Measurements from ENCODE around the gene RPEL1. TPM values are rescaled to one million over a fixed set of nuclear protein-coding genes. Genes with fewer than 3 reads are reported as not detected.
"Not testable (repeated sequence)": the region's sequence is repeated elsewhere in the genome, so short reads cannot be mapped to it uniquely, and the experiment has no call there.

Gene RPEL1
- polyA plus RNA-seq, 2 donors: 0.02 TPM; not detected in 1

DNA sequence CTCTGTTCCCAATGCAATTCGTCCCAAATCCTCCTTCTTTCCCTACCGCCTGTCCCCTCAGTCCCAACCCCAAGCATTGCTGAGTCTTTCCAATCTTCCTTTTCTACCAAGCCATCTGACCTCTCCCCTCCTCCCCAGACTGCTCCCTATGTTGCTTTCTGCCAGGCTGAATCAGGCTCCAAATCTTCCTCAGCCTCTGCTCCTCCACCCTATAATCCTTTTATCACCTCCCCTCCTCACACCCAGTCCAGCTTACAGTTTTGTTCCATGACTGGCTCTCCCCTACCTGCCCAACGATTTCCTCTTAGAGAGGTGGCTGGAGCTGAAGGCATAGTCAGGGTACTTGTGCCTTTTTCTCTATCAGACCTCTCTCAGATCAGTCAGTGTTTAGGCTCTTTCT, 39.0 kb upstream of the RPEL1 start:
- not testable (repeated sequence) for H3K9me3 ChIP-seq (ENCODE audit: control insufficient read depth in 2 of 2, insufficient read depth in 1 of 2, low read depth in 1 of 2, low read length in 1 of 2); H3K27me3 ChIP-seq (ENCODE audit: control insufficient read depth in 1 of 2, insufficient read depth in 2 of 2, low read length in 2 of 2); H3K4me3 ChIP-seq (ENCODE audit: low read depth in 1 of 2, low read length in 2 of 2); H3K4me1 ChIP-seq (ENCODE audit: control insufficient read depth in 2 of 2, insufficient read depth in 2 of 2, low read length in 1 of 2); H3K36me3 ChIP-seq (ENCODE audit: control insufficient read depth in 2 of 2, insufficient read depth in 2 of 2, low read length in 1 of 2)
- peak overlapping the region in 1 of 2 donors; percentile 4 for H3K27ac ChIP-seq (ENCODE audit: low read depth in 2 of 2, low read length in 1 of 2)
- 73 to 80% methylated on average over 3 of the region's 3 CpGs for WGBS, 2 donors

GRCh38 chr10:103207141-103207540, 38.5 kb upstream of the RPEL1 start:
- Histone ChIP-seq H3K9me3 (ENCODE audit: control insufficient read depth in 2 of 2, insufficient read depth in 1 of 2, low read depth in 1 of 2, low read length in 1 of 2) (no peaks in the 10 kb centered on the region), H3K4me3 (ENCODE audit: low read depth in 1 of 2, low read length in 2 of 2) (no peak overlapping the region), H3K4me1 (ENCODE audit: control insufficient read depth in 2 of 2, insufficient read depth in 2 of 2, low read length in 1 of 2) (no peaks in the 10 kb centered on the region), H3K36me3 (ENCODE audit: control insufficient read depth in 2 of 2, insufficient read depth in 2 of 2, low read length in 1 of 2) (no peaks in the 10 kb centered on the region), H3K27ac (ENCODE audit: low read depth in 2 of 2, low read length in 1 of 2) (no peak overlapping the region), H3K27me3 (ENCODE audit: control insufficient read depth in 1 of 2, insufficient read depth in 2 of 2, low read length in 2 of 2) (no peaks in the 10 kb centered on the region)
- 68 to 72% methylated on average over 2 of the region's 2 CpGs for WGBS, 2 donors

- not testable (repeated sequence) for H3K4me1 ChIP-seq (ENCODE audit: control insufficient read depth in 2 of 2, insufficient read depth in 2 of 2, low read length in 1 of 2); H3K36me3 ChIP-seq (ENCODE audit: control insufficient read depth in 2 of 2, insufficient read depth in 2 of 2, low read length in 1 of 2); H3K4me3 ChIP-seq (ENCODE audit: low read depth in 1 of 2, low read length in 2 of 2); H3K27me3 ChIP-seq (ENCODE audit: control insufficient read depth in 1 of 2, insufficient read depth in 2 of 2, low read length in 2 of 2); H3K9me3 ChIP-seq (ENCODE audit: control insufficient read depth in 2 of 2, insufficient read depth in 1 of 2, low read depth in 1 of 2, low read length in 1 of 2)
- 46 to 56% methylated on average over 3 of the region's 3 CpGs for WGBS, 2 donors
- peak overlapping the region in 1 of 2 donors; percentile 22 for H3K27ac ChIP-seq (ENCODE audit: low read depth in 2 of 2, low read length in 1 of 2)
Measured at GRCh38 chr10:103207643-103208042, 38.0 kb upstream of the RPEL1 start.

- not testable (repeated sequence) for H3K9me3 ChIP-seq (ENCODE audit: control insufficient read depth in 2 of 2, insufficient read depth in 1 of 2, low read depth in 1 of 2, low read length in 1 of 2); H3K4me3 ChIP-seq (ENCODE audit: low read depth in 1 of 2, low read length in 2 of 2); H3K27me3 ChIP-seq (ENCODE audit: control insufficient read depth in 1 of 2, insufficient read depth in 2 of 2, low read length in 2 of 2); H3K4me1 ChIP-seq (ENCODE audit: control insufficient read depth in 2 of 2, insufficient read depth in 2 of 2, low read length in 1 of 2); H3K36me3 ChIP-seq (ENCODE audit: control insufficient read depth in 2 of 2, insufficient read depth in 2 of 2, low read length in 1 of 2); H3K27ac ChIP-seq (ENCODE audit: low read depth in 2 of 2, low read length in 1 of 2)
- 89 to 92% methylated on average over 4 of the region's 4 CpGs for WGBS, 2 donors
Measured at GRCh38 chr10:103210262-103210661, 35.4 kb upstream of the RPEL1 start.

GRCh38 chr10:103215601-103216000, 30.1 kb upstream of the RPEL1 start:
- Histone ChIP-seq H3K4me1 (ENCODE audit: control insufficient read depth in 2 of 2, insufficient read depth in 2 of 2, low read length in 1 of 2) (no peaks in the 10 kb centered on the region), H3K27ac (ENCODE audit: low read depth in 2 of 2, low read length in 1 of 2) (no peak overlapping the region), H3K4me3 (ENCODE audit: low read depth in 1 of 2, low read length in 2 of 2) (no peak overlapping the region), H3K27me3 (ENCODE audit: control insufficient read depth in 1 of 2, insufficient read depth in 2 of 2, low read length in 2 of 2) (no peaks in the 10 kb centered on the region), H3K9me3 (ENCODE audit: control insufficient read depth in 2 of 2, insufficient read depth in 1 of 2, low read depth in 1 of 2, low read length in 1 of 2) (no peaks in the 10 kb centered on the region), H3K36me3 (ENCODE audit: control insufficient read depth in 2 of 2, insufficient read depth in 2 of 2, low read length in 1 of 2) (no peaks in the 10 kb centered on the region)
- 89 to 91% methylated on average over 5 of the region's 5 CpGs for WGBS, 2 donors

DNA sequence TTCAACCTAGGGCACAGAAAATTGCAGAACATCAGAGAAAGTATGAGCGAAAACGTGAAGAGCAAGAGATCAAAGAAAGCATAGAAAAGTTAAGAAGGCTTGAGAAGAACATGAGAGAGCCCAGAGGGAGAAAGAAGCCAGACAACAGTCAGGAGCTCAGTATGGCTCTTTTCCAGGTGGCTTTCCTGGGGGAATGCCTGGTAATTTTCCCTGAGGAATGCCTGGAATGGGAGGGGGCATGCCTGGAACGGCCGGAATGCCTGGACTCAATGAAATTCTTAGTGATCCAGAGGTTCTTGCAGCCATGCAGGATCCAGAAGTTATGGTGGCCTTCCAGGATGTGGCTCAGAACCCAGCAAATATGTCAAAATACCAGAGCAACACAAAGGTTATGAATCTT, 29.3 kb upstream of the RPEL1 start:
- not testable (repeated sequence) for H3K4me1 ChIP-seq (ENCODE audit: control insufficient read depth in 2 of 2, insufficient read depth in 2 of 2, low read length in 1 of 2); H3K36me3 ChIP-seq (ENCODE audit: control insufficient read depth in 2 of 2, insufficient read depth in 2 of 2, low read length in 1 of 2); H3K27ac ChIP-seq (ENCODE audit: low read depth in 2 of 2, low read length in 1 of 2); H3K27me3 ChIP-seq (ENCODE audit: control insufficient read depth in 1 of 2, insufficient read depth in 2 of 2, low read length in 2 of 2); H3K9me3 ChIP-seq (ENCODE audit: control insufficient read depth in 2 of 2, insufficient read depth in 1 of 2, low read depth in 1 of 2, low read length in 1 of 2); H3K4me3 ChIP-seq (ENCODE audit: low read depth in 1 of 2, low read length in 2 of 2)
- 36 to 53% methylated on average over 4 of the region's 4 CpGs for WGBS, 2 donors

DNA sequence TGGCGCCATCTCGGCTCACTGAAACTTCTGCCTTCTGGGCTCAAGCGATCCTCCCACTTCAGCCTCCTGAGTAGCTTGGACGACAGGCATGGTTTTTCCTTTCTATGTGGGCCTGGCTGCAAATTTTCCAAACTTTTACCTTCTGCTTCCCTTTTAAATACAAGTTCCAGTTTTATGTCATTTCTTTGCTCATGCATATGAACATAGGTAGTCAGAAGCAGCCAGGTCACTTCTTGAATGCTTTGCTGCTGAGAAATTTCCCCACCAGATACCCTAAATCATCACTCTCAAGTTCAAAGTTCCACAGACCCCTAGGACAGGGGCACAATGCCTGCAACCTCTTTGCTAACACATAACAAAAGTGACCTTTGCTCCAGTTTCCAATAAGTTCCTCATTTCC, 21.6 kb upstream of the RPEL1 start:
- no peaks in the 10 kb centered on the region for H3K36me3 ChIP-seq (ENCODE audit: control insufficient read depth in 2 of 2, insufficient read depth in 2 of 2, low read length in 1 of 2)
- H3K27ac ChIP-seq (ENCODE audit: low read depth in 2 of 2, low read length in 1 of 2): no peak overlapping the region
- no peaks in the 10 kb centered on the region for H3K27me3 ChIP-seq (ENCODE audit: control insufficient read depth in 1 of 2, insufficient read depth in 2 of 2, low read length in 2 of 2)
- peaks cover 5% of the 10 kb centered on the region in 2 donors for H3K9me3 ChIP-seq (ENCODE audit: control insufficient read depth in 2 of 2, insufficient read depth in 1 of 2, low read depth in 1 of 2, low read length in 1 of 2)
- H3K4me1 ChIP-seq (ENCODE audit: control insufficient read depth in 2 of 2, insufficient read depth in 2 of 2, low read length in 1 of 2): no peaks in the 10 kb centered on the region
- 87 to 92% methylated on average over 4 of the region's 4 CpGs for WGBS, 2 donors
- H3K4me3 ChIP-seq (ENCODE audit: low read depth in 1 of 2, low read length in 2 of 2): no peak overlapping the region

- not testable (repeated sequence) for H3K36me3 ChIP-seq (ENCODE audit: control insufficient read depth in 2 of 2, insufficient read depth in 2 of 2, low read length in 1 of 2); H3K27me3 ChIP-seq (ENCODE audit: control insufficient read depth in 1 of 2, insufficient read depth in 2 of 2, low read length in 2 of 2); H3K4me3 ChIP-seq (ENCODE audit: low read depth in 1 of 2, low read length in 2 of 2); H3K9me3 ChIP-seq (ENCODE audit: control insufficient read depth in 2 of 2, insufficient read depth in 1 of 2, low read depth in 1 of 2, low read length in 1 of 2); H3K4me1 ChIP-seq (ENCODE audit: control insufficient read depth in 2 of 2, insufficient read depth in 2 of 2, low read length in 1 of 2); H3K27ac ChIP-seq (ENCODE audit: low read depth in 2 of 2, low read length in 1 of 2)
- 74 to 79% methylated on average over 5 of the region's 5 CpGs for WGBS, 2 donors
Measured at GRCh38 chr10:103224721-103225120, 21.0 kb upstream of the RPEL1 start.

DNA sequence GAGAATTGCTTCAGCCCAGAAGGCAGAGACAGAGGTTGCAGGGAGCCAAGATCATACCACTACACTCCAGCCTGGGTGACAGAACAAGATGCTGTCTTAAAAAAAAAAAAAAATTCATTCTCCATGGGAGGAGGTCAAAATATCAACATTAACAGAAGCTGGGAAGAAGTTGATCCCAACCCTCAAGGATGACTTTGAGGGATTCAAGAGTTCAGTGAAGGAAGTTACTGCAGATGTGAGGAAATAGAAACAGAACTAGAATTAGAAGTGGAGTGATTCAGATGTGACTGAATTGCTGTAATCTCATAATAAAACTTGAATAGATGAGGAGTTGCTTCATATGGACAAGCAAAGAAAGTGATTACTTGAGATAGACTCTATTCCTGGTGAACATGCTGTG, 19.7 kb upstream of the RPEL1 start:
- H3K4me3 ChIP-seq (ENCODE audit: low read depth in 1 of 2, low read length in 2 of 2): no peak overlapping the region
- H3K36me3 ChIP-seq (ENCODE audit: control insufficient read depth in 2 of 2, insufficient read depth in 2 of 2, low read length in 1 of 2): no peaks in the 10 kb centered on the region
- no peaks in the 10 kb centered on the region for H3K4me1 ChIP-seq (ENCODE audit: control insufficient read depth in 2 of 2, insufficient read depth in 2 of 2, low read length in 1 of 2)
- peak overlapping the region in 1 of 2 donors; percentile 40 for H3K27ac ChIP-seq (ENCODE audit: low read depth in 2 of 2, low read length in 1 of 2)
- peaks cover 5% of the 10 kb centered on the region in 2 donors for H3K9me3 ChIP-seq (ENCODE audit: control insufficient read depth in 2 of 2, insufficient read depth in 1 of 2, low read depth in 1 of 2, low read length in 1 of 2)
- H3K27me3 ChIP-seq (ENCODE audit: control insufficient read depth in 1 of 2, insufficient read depth in 2 of 2, low read length in 2 of 2): no peaks in the 10 kb centered on the region

DNA sequence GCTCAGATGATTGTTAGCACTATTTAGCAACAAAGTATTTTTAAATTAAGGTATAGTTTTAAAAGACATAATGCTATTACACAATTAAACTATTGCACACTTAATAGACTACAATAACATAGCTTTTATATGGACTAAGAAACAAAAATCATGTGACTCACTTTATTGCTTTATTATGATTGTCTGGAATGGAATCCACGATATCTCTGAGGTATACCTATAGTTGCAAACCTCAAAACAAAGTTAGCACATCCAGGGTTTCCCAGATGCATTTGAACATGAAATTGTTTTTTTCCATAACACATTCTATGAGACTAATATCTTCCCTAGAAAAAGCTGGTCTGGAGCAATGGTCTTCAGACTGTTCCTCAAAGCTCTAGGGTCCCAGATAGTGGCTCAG, 18.3 kb upstream of the RPEL1 start:
- H3K9me3 ChIP-seq (ENCODE audit: control insufficient read depth in 2 of 2, insufficient read depth in 1 of 2, low read depth in 1 of 2, low read length in 1 of 2): peaks cover 5% of the 10 kb centered on the region in 2 donors
- no peak overlapping the region for H3K4me3 ChIP-seq (ENCODE audit: low read depth in 1 of 2, low read length in 2 of 2)
- H3K27ac ChIP-seq (ENCODE audit: low read depth in 2 of 2, low read length in 1 of 2): no peak overlapping the region
- H3K4me1 ChIP-seq (ENCODE audit: control insufficient read depth in 2 of 2, insufficient read depth in 2 of 2, low read length in 1 of 2): no peaks in the 10 kb centered on the region
- WGBS, 2 donors: 60 to 78% methylated on average over 1 of the region's 1 CpG
- H3K36me3 ChIP-seq (ENCODE audit: control insufficient read depth in 2 of 2, insufficient read depth in 2 of 2, low read length in 1 of 2): no peaks in the 10 kb centered on the region
- no peaks in the 10 kb centered on the region for H3K27me3 ChIP-seq (ENCODE audit: control insufficient read depth in 1 of 2, insufficient read depth in 2 of 2, low read length in 2 of 2)
